Body of pancreas (tissue), 4 donors: ENCODE results near the gene MAN1B1.

Source experiments
- POLR2A ChIP-seq, 3 donors: fragments of 450-650 bp; IDR thresholded peaks; one replicate each; pipeline ENCODE4 v1.6.1; 2016; ENCODE audit warnings: antibody characterized with exemption in 3 of 3, mild to moderate bottlenecking in 2 of 3
- TF ChIP-seq, protein P1 (sequence below), 7 experiments: fragments of 450-650 bp in 4 of 7; fragments of 200-600 bp in 3 of 7; sonication (generic) in 3 of 7; IDR thresholded peaks; one replicate each; pipeline ENCODE4 v1.5.1; 2016 to 2019; ENCODE audit warnings: antibody characterized with exemption in 7 of 7

GRCh38 chr9:137082222-137082924, 4.4 kb upstream of the MAN1B1 start:
- TF ChIP-seq, protein P1, sequence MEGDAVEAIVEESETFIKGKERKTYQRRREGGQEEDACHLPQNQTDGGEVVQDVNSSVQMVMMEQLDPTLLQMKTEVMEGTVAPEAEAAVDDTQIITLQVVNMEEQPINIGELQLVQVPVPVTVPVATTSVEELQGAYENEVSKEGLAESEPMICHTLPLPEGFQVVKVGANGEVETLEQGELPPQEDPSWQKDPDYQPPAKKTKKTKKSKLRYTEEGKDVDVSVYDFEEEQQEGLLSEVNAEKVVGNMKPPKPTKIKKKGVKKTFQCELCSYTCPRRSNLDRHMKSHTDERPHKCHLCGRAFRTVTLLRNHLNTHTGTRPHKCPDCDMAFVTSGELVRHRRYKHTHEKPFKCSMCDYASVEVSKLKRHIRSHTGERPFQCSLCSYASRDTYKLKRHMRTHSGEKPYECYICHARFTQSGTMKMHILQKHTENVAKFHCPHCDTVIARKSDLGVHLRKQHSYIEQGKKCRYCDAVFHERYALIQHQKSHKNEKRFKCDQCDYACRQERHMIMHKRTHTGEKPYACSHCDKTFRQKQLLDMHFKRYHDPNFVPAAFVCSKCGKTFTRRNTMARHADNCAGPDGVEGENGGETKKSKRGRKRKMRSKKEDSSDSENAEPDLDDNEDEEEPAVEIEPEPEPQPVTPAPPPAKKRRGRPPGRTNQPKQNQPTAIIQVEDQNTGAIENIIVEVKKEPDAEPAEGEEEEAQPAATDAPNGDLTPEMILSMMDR (IDR thresholded peaks at IDR 0.05), result no peak
- no peak for TF ChIP-seq POLR2A (IDR thresholded peaks at IDR 0.05)
